ENCODE data around the gene SEM1. TPM values are rescaled to one million over a fixed set of nuclear protein-coding genes. Genes with fewer than 3 reads are reported as not detected.
A peak's percentile ranks its signal among the peaks of the same experiment; 100 is the strongest.

The SEM1 gene
- total and polyA plus RNA-seq, 9 donors: 20.5 to 308 (median 45.9) TPM

GRCh38 chr7:96720843-96721242, 11.2 kb upstream of the SEM1 start:
- Histone ChIP-seq H3K9me3 (no peaks in the 10 kb centered on the region), H3K4me1 (ENCODE audit: insufficient read depth) (no peaks in the 10 kb centered on the region), H3K27me3 (no peaks in the 10 kb centered on the region), H3K36me3 (no peaks in the 10 kb centered on the region), H3K4me3 (no peak overlapping the region), H3K27ac (no peak overlapping the region)
- peak in 2 of 5 donors; percentile 24 to 25 for DNase-seq
- TF ChIP-seq POLR2A (IDR thresholded peaks at IDR 0.05) (no peak), EP300 (IDR thresholded peaks at IDR 0.05) (no peak)
- TF ChIP-seq, protein P1, sequence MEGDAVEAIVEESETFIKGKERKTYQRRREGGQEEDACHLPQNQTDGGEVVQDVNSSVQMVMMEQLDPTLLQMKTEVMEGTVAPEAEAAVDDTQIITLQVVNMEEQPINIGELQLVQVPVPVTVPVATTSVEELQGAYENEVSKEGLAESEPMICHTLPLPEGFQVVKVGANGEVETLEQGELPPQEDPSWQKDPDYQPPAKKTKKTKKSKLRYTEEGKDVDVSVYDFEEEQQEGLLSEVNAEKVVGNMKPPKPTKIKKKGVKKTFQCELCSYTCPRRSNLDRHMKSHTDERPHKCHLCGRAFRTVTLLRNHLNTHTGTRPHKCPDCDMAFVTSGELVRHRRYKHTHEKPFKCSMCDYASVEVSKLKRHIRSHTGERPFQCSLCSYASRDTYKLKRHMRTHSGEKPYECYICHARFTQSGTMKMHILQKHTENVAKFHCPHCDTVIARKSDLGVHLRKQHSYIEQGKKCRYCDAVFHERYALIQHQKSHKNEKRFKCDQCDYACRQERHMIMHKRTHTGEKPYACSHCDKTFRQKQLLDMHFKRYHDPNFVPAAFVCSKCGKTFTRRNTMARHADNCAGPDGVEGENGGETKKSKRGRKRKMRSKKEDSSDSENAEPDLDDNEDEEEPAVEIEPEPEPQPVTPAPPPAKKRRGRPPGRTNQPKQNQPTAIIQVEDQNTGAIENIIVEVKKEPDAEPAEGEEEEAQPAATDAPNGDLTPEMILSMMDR (IDR thresholded peaks at IDR 0.05): no peak
- WGBS, 3 donors: 8 to 12% (median 11%) methylated on average over 2 of the region's 2 CpGs
- intact Hi-C loops (cut with DNase I): no loop called here

DNA sequence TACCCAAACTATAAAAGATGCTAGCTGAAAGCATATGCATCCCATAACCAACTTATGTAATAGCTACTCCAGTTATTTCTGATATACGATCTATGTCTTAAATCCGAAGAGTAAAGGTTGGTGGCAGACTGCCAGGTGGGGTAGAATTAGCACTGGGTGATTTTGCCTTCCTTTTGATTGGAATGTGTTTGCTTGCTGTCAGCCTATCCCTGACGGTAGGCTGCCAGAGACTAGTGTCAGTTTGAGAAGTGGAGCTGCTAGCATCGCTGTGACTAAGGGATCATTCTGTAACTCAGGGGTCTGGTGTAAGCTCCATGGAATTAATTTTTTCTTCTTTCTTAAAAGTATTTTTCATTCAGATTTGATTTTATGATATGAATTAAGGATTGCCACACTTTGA, 9.5 kb upstream of the SEM1 start:
- 38 to 48% (median 46%) methylated on average over 4 of the region's 4 CpGs for WGBS, 3 donors
- intact Hi-C loops (cut with DNase I): no loop called here
- no peaks in the 10 kb centered on the region for H3K9me3 ChIP-seq
- no peak overlapping the region for H3K27ac ChIP-seq
- no peaks in the 10 kb centered on the region for H3K36me3 ChIP-seq
- no peaks in the 10 kb centered on the region for H3K4me1 ChIP-seq (ENCODE audit: insufficient read depth)
- no peak overlapping the region for H3K4me3 ChIP-seq
- no peak for DNase-seq
- H3K27me3 ChIP-seq: no peaks in the 10 kb centered on the region
- TF ChIP-seq, protein P1 (IDR thresholded peaks at IDR 0.05): no peak
- TF ChIP-seq POLR2A (IDR thresholded peaks at IDR 0.05) (no peak), EP300 (IDR thresholded peaks at IDR 0.05) (no peak)

- intact Hi-C loops (cut with DNase I): no loop called here
- H3K4me3 ChIP-seq: no peak overlapping the region
- H3K36me3 ChIP-seq: no peaks in the 10 kb centered on the region
- DNase-seq: no peak
- H3K27me3 ChIP-seq: no peaks in the 10 kb centered on the region
- no peak for TF ChIP-seq EP300 (IDR thresholded peaks at IDR 0.05)
- TF ChIP-seq, protein P1 (IDR thresholded peaks at IDR 0.05): no peak
- TF ChIP-seq POLR2A (IDR thresholded peaks at IDR 0.05): no peak
- H3K9me3 ChIP-seq: no peaks in the 10 kb centered on the region
- WGBS, 3 donors: 65 to 78% (median 73%) methylated on average over 3 of the region's 3 CpGs
- H3K4me1 ChIP-seq (ENCODE audit: insufficient read depth): no peaks in the 10 kb centered on the region
- no peak overlapping the region for H3K27ac ChIP-seq
Observed at GRCh38 chr7:96718107-96719003, 8.7 kb upstream of the SEM1 start.

GRCh38 chr7:96713037-96713436, 3.4 kb upstream of the SEM1 start:
- no peak for DNase-seq
- WGBS, 3 donors: 82 to 96% (median 85%) methylated on average over 3 of the region's 3 CpGs
- Histone ChIP-seq H3K4me3 (no peak overlapping the region), H3K27ac (no peak overlapping the region), H3K4me1 (ENCODE audit: insufficient read depth) (peaks cover 6% of the 10 kb centered on the region), H3K9me3 (no peaks in the 10 kb centered on the region), H3K27me3 (no peaks in the 10 kb centered on the region), H3K36me3 (no peaks in the 10 kb centered on the region)
- TF ChIP-seq POLR2A (IDR thresholded peaks at IDR 0.05) (no peak), EP300 (IDR thresholded peaks at IDR 0.05) (no peak)
- TF ChIP-seq, protein P1 (IDR thresholded peaks at IDR 0.05): no peak
- intact Hi-C loops (cut with DNase I): no loop called here

All from ovary (tissue), 9 donors.